Measurements from ENCODE around the gene NR5A2.

NR5A2 gene

GRCh38 chr1:200128081-200128480 lies 100.6 kb downstream of the NR5A2 start:
- ChIA-PET POLR2A (no interaction called here), CTCF (interaction anchor here (1.3 kb wide), 1 partner anchor 11 kb away, joined by 4 read pairs; no protein-coding TSS in a partner anchor)
- no peak for TF ChIP-seq CTCF (IDR thresholded peaks at IDR 0.05; ENCODE audit: insufficient read depth, low read length, missing control alignments)

GRCh38 chr1:200128944-200129879 lies 101.7 kb downstream of the NR5A2 start:
- CTCF ChIA-PET = interaction anchor here (1.3 to 1.6 kb wide), 2 partner anchors 10 to 151 kb away, joined by 4 read pairs; no protein-coding TSS in a partner anchor

More at GRCh38 chr1:200128081-200128480, 100.6 kb downstream of the NR5A2 start:
- no peak for DNase-seq (ENCODE audit: low read depth, low spot score)
- no peak overlapping the region for H3K4me3 ChIP-seq (ENCODE audit: low read depth, low read length)

GRCh38 chr1:200130552-200130951 lies 103.0 kb downstream of the NR5A2 start:
- ChIA-PET POLR2A (no interaction called here), CTCF (interaction anchor here (1.6 to 1.7 kb wide), 2 partner anchors 9 to 149 kb away, joined by 4 to 6 read pairs; no protein-coding TSS in a partner anchor)
- no peak for DNase-seq (ENCODE audit: low read depth, low spot score)
- no peak overlapping the region for H3K4me3 ChIP-seq (ENCODE audit: low read depth, low read length)
- TF ChIP-seq CTCF (IDR thresholded peaks at IDR 0.05; ENCODE audit: insufficient read depth, low read length, missing control alignments) = no peak

More at GRCh38 chr1:200128944-200129879, 101.7 kb downstream of the NR5A2 start:
- TF ChIP-seq CTCF (IDR thresholded peaks at IDR 0.05; ENCODE audit: insufficient read depth, low read length, missing control alignments) = no peak
- no peak for DNase-seq (ENCODE audit: low read depth, low spot score)
- POLR2A ChIA-PET = no interaction called here
- H3K4me3 ChIP-seq (ENCODE audit: low read depth, low read length) = no peak overlapping the region

- no peak for TF ChIP-seq CTCF (IDR thresholded peaks at IDR 0.05; ENCODE audit: insufficient read depth, low read length, missing control alignments)
- no peak for DNase-seq (ENCODE audit: low read depth, low spot score)
- CTCF ChIA-PET = interaction anchor here (1.2 to 1.7 kb wide), 2 partner anchors 8 to 447 kb away, joined by 4 to 6 read pairs; no protein-coding TSS in a partner anchor
- H3K4me3 ChIP-seq (ENCODE audit: low read depth, low read length) = no peak overlapping the region
- POLR2A ChIA-PET = no interaction called here
Measured at GRCh38 chr1:200131551-200132125, 104.1 kb downstream of the NR5A2 start.

GRCh38 chr1:200133123-200133522 lies 105.6 kb downstream of the NR5A2 start:
- DNase-seq (ENCODE audit: low read depth, low spot score) = no peak
- ChIA-PET CTCF (interaction anchor here (0.6 to 1.4 kb wide), 2 partner anchors 9 to 143 kb away, joined by 3 read pairs; no protein-coding TSS in a partner anchor), POLR2A (no interaction called here)
- no peak for TF ChIP-seq CTCF (IDR thresholded peaks at IDR 0.05; ENCODE audit: insufficient read depth, low read length, missing control alignments)
- no peak overlapping the region for H3K4me3 ChIP-seq (ENCODE audit: low read depth, low read length)

GRCh38 chr1:200134116-200134515 lies 106.6 kb downstream of the NR5A2 start:
- no peak for TF ChIP-seq CTCF (IDR thresholded peaks at IDR 0.05; ENCODE audit: insufficient read depth, low read length, missing control alignments)
- POLR2A ChIA-PET = no interaction called here
- CTCF ChIA-PET = interaction anchor here (0.7 to 0.9 kb wide), 2 partner anchors 9 to 174 kb away, joined by 3 read pairs; no protein-coding TSS in a partner anchor

More at GRCh38 chr1:200134116-200134515, 106.6 kb downstream of the NR5A2 start:
- no peak for DNase-seq (ENCODE audit: low read depth, low spot score)
- H3K4me3 ChIP-seq (ENCODE audit: low read depth, low read length) = no peak overlapping the region

All from AG04449 (cell line).